Adrenal gland (tissue), 5 donors: Measurements from ENCODE around the gene TRIM37.

Experiments used
- POLR2A ChIP-seq, 2 donors: fragments of 450-650 bp; IDR thresholded peaks; one replicate each; pipeline ENCODE4 v1.6.1; 2017; ENCODE audit warnings: antibody characterized with exemption in 2 of 2, mild to moderate bottlenecking in 2 of 2, moderate library complexity in 1 of 2
- TF ChIP-seq, protein P1 (sequence below), 6 experiments: fragments of 450-650 bp in 4 of 6; fragments of 200-600 bp in 2 of 6; sonication (generic) in 1 of 6; IDR thresholded peaks; 1 replicate in 5 of 6; 2 replicates in 1 of 6; pipeline versions ENCODE4 v1.5.1 to v1.8.0; 2016 to 2021; ENCODE audit warnings: antibody characterized with exemption in 6 of 6, mild to moderate bottlenecking in 2 of 6, moderate library complexity in 1 of 6
- donor health status: DM: no; HTN: no; CAD: no.

DNA sequence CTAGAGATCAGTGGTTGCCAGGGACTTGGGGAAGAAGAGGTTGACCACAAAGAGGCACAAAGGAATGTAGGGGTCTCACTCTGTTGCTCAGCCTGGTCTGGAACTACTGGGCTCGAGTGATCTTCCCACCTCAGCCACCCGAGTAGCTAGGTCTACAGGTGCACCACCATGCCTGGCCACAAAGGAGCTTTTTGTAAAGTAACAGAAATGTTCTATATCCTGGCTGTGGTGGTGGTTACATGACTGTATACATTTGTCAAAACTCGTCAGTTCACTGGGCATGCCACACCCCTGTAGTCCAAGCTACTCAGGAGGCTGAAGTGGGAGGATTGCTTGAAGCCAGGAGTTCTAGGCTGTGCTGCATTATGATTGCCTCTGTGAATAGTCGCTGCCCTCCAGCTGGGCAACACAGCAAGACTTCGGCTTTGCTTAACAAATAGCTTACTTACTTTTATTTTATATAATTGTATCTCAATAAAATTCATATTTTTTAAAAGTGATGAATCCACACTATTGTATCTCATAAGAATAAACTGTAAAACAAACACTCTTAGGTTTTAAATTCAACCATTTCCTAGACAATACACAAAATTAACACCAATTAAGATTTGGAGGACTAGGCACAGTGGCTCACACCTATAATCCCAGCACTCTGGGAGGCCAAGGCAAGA is 43.3 kb upstream of the TRIM37 start:
- TF ChIP-seq, protein P1, sequence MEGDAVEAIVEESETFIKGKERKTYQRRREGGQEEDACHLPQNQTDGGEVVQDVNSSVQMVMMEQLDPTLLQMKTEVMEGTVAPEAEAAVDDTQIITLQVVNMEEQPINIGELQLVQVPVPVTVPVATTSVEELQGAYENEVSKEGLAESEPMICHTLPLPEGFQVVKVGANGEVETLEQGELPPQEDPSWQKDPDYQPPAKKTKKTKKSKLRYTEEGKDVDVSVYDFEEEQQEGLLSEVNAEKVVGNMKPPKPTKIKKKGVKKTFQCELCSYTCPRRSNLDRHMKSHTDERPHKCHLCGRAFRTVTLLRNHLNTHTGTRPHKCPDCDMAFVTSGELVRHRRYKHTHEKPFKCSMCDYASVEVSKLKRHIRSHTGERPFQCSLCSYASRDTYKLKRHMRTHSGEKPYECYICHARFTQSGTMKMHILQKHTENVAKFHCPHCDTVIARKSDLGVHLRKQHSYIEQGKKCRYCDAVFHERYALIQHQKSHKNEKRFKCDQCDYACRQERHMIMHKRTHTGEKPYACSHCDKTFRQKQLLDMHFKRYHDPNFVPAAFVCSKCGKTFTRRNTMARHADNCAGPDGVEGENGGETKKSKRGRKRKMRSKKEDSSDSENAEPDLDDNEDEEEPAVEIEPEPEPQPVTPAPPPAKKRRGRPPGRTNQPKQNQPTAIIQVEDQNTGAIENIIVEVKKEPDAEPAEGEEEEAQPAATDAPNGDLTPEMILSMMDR (IDR thresholded peaks at IDR 0.05) = no peak
- TF ChIP-seq POLR2A (IDR thresholded peaks at IDR 0.05) = no peak
